MG63 (cell line): ENCODE measurements around the gene EHD2. TPM values are rescaled to one million over a fixed set of nuclear protein-coding genes. Genes with fewer than 3 reads are reported as not detected.

Experiments
- total RNA-seq: library from RNA; depleted of rRNA; stranded (reverse); fragments of >200 nt; shearing (Covaris generic); gene quantifications from 2 replicates; pipeline ENCODE4 v1.2.3, GENCODE V29; 2014; ENCODE audit warnings: low replicate concordance; rRNA removed

EHD2 gene
- total RNA-seq, 1 experiment from 2014 or later, result 25.4 TPM

Other genes with a start within 250 kb of the EHD2 start
- not detected in 2 replicates for gene SLC8A2, start 241.5 kb upstream of the EHD2 start, total RNA-seq
- 9.1 and 31.0 TPM in 2 replicates for gene KPTN, start 229.2 kb upstream of the EHD2 start, total RNA-seq
- gene NAPA, start 198.4 kb upstream of the EHD2 start, total RNA-seq, result 141 and 323 TPM in 2 replicates
- gene ZNF541, start 140.3 kb upstream of the EHD2 start, total RNA-seq, result 0.36 and 0.69 TPM in 2 replicates
- gene BICRA, start 104.3 kb upstream of the EHD2 start, total RNA-seq, result 0.10 and 0.52 TPM in 2 replicates
- gene NOP53, start 32.1 kb downstream of the EHD2 start, total RNA-seq, result 428 and 543 TPM in 2 replicates
- gene SELENOW, start 65.3 kb downstream of the EHD2 start, total RNA-seq, result 79.0 and 246 TPM in 2 replicates
- gene TPRX1, start 91.1 kb downstream of the EHD2 start, total RNA-seq, result not detected in 2 replicates
- gene CRX, start 108.5 kb downstream of the EHD2 start, total RNA-seq, result not detected in 2 replicates
- gene TPRX2, start 145.8 kb downstream of the EHD2 start, total RNA-seq, result not detected in 2 replicates
- gene SULT2A1, start 172.9 kb downstream of the EHD2 start, total RNA-seq, result not detected in 2 replicates